WTC11 (cell line): ENCODE results near the gene CCDC6. TPM values are rescaled to one million over a fixed set of nuclear protein-coding genes. Genes with fewer than 3 reads are reported as not detected.

Experiments used
- ATAC-seq: fragments of 200-7000 bp; cut with Tn5 transposase; 2 replicates; pipeline ENCODE4 v1.10.0; 2021; ENCODE audit warnings: mild to moderate bottlenecking, moderate library complexity
- CTCF ChIA-PET: fragments of 300-600 bp; sonication (Branson Sonifier 250); formaldehyde crosslinking; loops from one replicate; lab custom pipeline; 2021; ENCODE audit warnings: antibody characterized with exemption; lab: Charles Lee
- POLR2A ChIA-PET: fragments of 350-600 bp; sonication (Branson Sonifier 250); formaldehyde crosslinking; loops from one replicate; lab custom pipeline; 2021; ENCODE audit warnings: antibody characterized with exemption; lab: Charles Lee
- DNase-seq: peaks from one replicate; pipeline ENCODE4 v3.0.0; 2021; ENCODE audit warnings: low spot score
- H3K27ac Mint-ChIP-seq: 2 replicates; pipeline ENCODE4 v1.8.0; 2021; ENCODE audit warnings: mixed read lengths
- H3K27me3 Mint-ChIP-seq: 2 replicates; pipeline ENCODE4 v1.8.0; 2021; ENCODE audit warnings: low read depth, mild to moderate bottlenecking, moderate library complexity, mixed read lengths
- H3K36me3 Mint-ChIP-seq: 2 replicates; pipeline ENCODE4 v1.8.0; 2021; ENCODE audit warnings: mixed read lengths
- H3K4me1 Mint-ChIP-seq: 2 replicates; pipeline ENCODE4 v1.8.0; 2022; ENCODE audit warnings: mixed read lengths
- H3K4me3 Mint-ChIP-seq: 2 replicates; pipeline ENCODE4 v1.8.0; 2021; ENCODE audit warnings: mild to moderate bottlenecking, moderate library complexity, mixed read lengths
- H3K9me3 Mint-ChIP-seq: 2 replicates; pipeline ENCODE4 v1.8.0; 2021; ENCODE audit warnings: mixed read lengths
- E2F4 ChIP-seq: sonication (generic); formaldehyde crosslinking; IDR thresholded peaks from 2 replicates; pipeline ENCODE4 v1.8.1; 2022; ENCODE audit warnings: low read depth, mild to moderate bottlenecking, moderate library complexity, missing genetic modification reagents, borderline replicate concordance
- FOXK1 ChIP-seq: sonication (generic); formaldehyde crosslinking; IDR thresholded peaks from 2 replicates; pipeline ENCODE4 v1.8.0; 2022; ENCODE audit warnings: mild to moderate bottlenecking, moderate library complexity, missing genetic modification reagents
- FOXP1 ChIP-seq: sonication (generic); formaldehyde crosslinking; IDR thresholded peaks from 2 replicates; pipeline ENCODE4 v1.8.0; 2022; ENCODE audit warnings: missing genetic modification reagents, mild to moderate bottlenecking, moderate library complexity, borderline replicate concordance
- GABPB1 ChIP-seq: sonication (generic); formaldehyde crosslinking; IDR thresholded peaks from 2 replicates; pipeline ENCODE4 v1.8.1; 2023; ENCODE audit warnings: mild to moderate bottlenecking, missing genetic modification reagents
- HMGA2 ChIP-seq: fragments of 250-450 bp; sonication (Bioruptor Pico); IDR thresholded peaks from 2 replicates; pipeline ENCODE4 v1.4.0; 2021; ENCODE audit warnings: mild to moderate bottlenecking, moderate library complexity
- IRF1 ChIP-seq: sonication (generic); formaldehyde crosslinking; IDR thresholded peaks from 2 replicates; pipeline ENCODE4 v1.8.0; 2023; ENCODE audit warnings: missing genetic modification reagents
- JUN ChIP-seq: sonication (generic); formaldehyde crosslinking; IDR thresholded peaks from 2 replicates; pipeline ENCODE4 v1.8.0; 2023; ENCODE audit warnings: mild to moderate bottlenecking, missing genetic modification reagents
- MAX ChIP-seq: sonication (generic); formaldehyde crosslinking; IDR thresholded peaks from 2 replicates; pipeline ENCODE4 v1.8.0; 2022; ENCODE audit warnings: mild to moderate bottlenecking, missing genetic modification reagents
- MXD4 ChIP-seq: fragments of 250-450 bp; sonication (Bioruptor Pico); IDR thresholded peaks from 2 replicates; pipeline ENCODE4 v1.8.0; 2021; ENCODE audit warnings: mild to moderate bottlenecking, moderate library complexity, borderline replicate concordance
- NFATC4 ChIP-seq: fragments of 250-450 bp; sonication (Bioruptor Pico); IDR thresholded peaks from 2 replicates; pipeline ENCODE4 v1.9.0; 2021; ENCODE audit warnings: mild to moderate bottlenecking
- NFE2L1 ChIP-seq: sonication (generic); formaldehyde crosslinking; IDR thresholded peaks from 2 replicates; pipeline ENCODE4 v1.8.1; 2023; ENCODE audit warnings: missing genetic modification reagents
- RORB ChIP-seq: fragments of 250-450 bp; sonication (Bioruptor Pico); IDR thresholded peaks from 2 replicates; pipeline ENCODE4 v1.9.0; 2021; ENCODE audit warnings: mild to moderate bottlenecking
- SOX15 ChIP-seq: fragments of 250-450 bp; sonication (Bioruptor Pico); IDR thresholded peaks from 2 replicates; pipeline ENCODE4 v1.9.0; 2021; ENCODE audit warnings: mild to moderate bottlenecking
- TEAD1 ChIP-seq: sonication (generic); formaldehyde crosslinking; IDR thresholded peaks from 2 replicates; pipeline ENCODE4 v1.8.0; 2022; ENCODE audit warnings: mild to moderate bottlenecking, missing genetic modification reagents
- TEAD4 ChIP-seq: sonication (generic); formaldehyde crosslinking; IDR thresholded peaks from 2 replicates; pipeline ENCODE4 v1.8.0; 2022; ENCODE audit warnings: mild to moderate bottlenecking, missing genetic modification reagents
- ZNF423 ChIP-seq: fragments of 250-450 bp; sonication (Bioruptor Pico); IDR thresholded peaks from 2 replicates; pipeline ENCODE4 v2.1.2; 2022; ENCODE audit warnings: mild to moderate bottlenecking, moderate library complexity
- total RNA-seq: library from RNA; stranded (reverse); gene quantifications from 3 replicates; pipeline ENCODE4 v1.2.3, GENCODE V29; 2021
- TF ChIP-seq, protein P1 (sequence below): fragments of 250-450 bp; sonication (Bioruptor Pico); IDR thresholded peaks from 2 replicates; pipeline ENCODE4 v1.9.0; 2021; ENCODE audit warnings: mild to moderate bottlenecking, borderline replicate concordance
- TF ChIP-seq, protein P2 (sequence below): sonication (generic); formaldehyde crosslinking; IDR thresholded peaks from 2 replicates; pipeline ENCODE4 v1.8.1; 2022; ENCODE audit warnings: mild to moderate bottlenecking, missing genetic modification reagents, moderate library complexity, borderline replicate concordance
- TF ChIP-seq, protein P3 (sequence below): sonication (generic); formaldehyde crosslinking; conservative IDR thresholded peaks from 2 replicates; pipeline ENCODE4 v1.8.1; 2022; ENCODE audit warnings: mild to moderate bottlenecking, missing genetic modification reagents
- TF ChIP-seq, protein P4 (sequence below): fragments of 200-600 bp; IDR thresholded peaks from 2 replicates; pipeline ENCODE4 v1.8.0; 2022; ENCODE audit warnings: antibody characterized with exemption
- TF ChIP-seq, protein P5 (sequence below): fragments of 250-450 bp; sonication (Bioruptor Pico); IDR thresholded peaks from 2 replicates; pipeline ENCODE4 v1.9.0; 2021; ENCODE audit warnings: mild to moderate bottlenecking

The CCDC6 gene
- total RNA-seq, 1 experiment from 2014 or later: 55.2 TPM

DNA sequence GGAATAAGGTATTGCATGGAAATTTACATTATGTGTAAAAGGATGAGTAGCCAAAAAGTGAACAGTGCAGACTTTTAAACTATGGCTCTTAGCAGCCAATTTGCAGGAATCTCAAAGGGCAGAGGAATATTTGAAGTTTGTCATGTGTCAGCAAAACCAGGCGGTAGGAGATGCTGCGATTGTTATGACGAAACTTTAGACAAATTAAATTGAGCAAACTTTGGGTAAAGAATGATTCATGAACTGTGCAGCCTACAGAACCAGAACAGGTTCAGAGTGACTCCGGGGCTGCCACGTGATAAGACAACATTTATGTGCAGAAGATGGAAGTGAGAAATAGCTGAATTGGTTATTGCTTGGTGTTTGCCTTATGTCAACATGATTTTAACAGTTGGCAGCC, 39.2 kb upstream of the CCDC6 start (continued):
- TF ChIP-seq, protein P1, sequence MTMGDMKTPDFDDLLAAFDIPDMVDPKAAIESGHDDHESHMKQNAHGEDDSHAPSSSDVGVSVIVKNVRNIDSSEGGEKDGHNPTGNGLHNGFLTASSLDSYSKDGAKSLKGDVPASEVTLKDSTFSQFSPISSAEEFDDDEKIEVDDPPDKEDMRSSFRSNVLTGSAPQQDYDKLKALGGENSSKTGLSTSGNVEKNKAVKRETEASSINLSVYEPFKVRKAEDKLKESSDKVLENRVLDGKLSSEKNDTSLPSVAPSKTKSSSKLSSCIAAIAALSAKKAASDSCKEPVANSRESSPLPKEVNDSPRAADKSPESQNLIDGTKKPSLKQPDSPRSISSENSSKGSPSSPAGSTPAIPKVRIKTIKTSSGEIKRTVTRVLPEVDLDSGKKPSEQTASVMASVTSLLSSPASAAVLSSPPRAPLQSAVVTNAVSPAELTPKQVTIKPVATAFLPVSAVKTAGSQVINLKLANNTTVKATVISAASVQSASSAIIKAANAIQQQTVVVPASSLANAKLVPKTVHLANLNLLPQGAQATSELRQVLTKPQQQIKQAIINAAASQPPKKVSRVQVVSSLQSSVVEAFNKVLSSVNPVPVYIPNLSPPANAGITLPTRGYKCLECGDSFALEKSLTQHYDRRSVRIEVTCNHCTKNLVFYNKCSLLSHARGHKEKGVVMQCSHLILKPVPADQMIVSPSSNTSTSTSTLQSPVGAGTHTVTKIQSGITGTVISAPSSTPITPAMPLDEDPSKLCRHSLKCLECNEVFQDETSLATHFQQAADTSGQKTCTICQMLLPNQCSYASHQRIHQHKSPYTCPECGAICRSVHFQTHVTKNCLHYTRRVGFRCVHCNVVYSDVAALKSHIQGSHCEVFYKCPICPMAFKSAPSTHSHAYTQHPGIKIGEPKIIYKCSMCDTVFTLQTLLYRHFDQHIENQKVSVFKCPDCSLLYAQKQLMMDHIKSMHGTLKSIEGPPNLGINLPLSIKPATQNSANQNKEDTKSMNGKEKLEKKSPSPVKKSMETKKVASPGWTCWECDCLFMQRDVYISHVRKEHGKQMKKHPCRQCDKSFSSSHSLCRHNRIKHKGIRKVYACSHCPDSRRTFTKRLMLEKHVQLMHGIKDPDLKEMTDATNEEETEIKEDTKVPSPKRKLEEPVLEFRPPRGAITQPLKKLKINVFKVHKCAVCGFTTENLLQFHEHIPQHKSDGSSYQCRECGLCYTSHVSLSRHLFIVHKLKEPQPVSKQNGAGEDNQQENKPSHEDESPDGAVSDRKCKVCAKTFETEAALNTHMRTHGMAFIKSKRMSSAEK (CRISPR knock-in tag): no peak
- no peak for TF ChIP-seq HMGA2
- TF ChIP-seq, protein P2, sequence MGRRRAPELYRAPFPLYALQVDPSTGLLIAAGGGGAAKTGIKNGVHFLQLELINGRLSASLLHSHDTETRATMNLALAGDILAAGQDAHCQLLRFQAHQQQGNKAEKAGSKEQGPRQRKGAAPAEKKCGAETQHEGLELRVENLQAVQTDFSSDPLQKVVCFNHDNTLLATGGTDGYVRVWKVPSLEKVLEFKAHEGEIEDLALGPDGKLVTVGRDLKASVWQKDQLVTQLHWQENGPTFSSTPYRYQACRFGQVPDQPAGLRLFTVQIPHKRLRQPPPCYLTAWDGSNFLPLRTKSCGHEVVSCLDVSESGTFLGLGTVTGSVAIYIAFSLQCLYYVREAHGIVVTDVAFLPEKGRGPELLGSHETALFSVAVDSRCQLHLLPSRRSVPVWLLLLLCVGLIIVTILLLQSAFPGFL (CRISPR knock-in tag): no peak
- no peak for TF ChIP-seq MXD4
- no peak for TF ChIP-seq ZNF423
- TF ChIP-seq TEAD1 (CRISPR knock-in tag): no peak
- TF ChIP-seq, protein P3, sequence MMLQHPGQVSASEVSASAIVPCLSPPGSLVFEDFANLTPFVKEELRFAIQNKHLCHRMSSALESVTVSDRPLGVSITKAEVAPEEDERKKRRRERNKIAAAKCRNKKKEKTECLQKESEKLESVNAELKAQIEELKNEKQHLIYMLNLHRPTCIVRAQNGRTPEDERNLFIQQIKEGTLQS (CRISPR knock-in tag): no peak
- TF ChIP-seq IRF1 (CRISPR knock-in tag): no peak
- no peak for TF ChIP-seq TEAD4 (CRISPR knock-in tag)
- TF ChIP-seq JUN (CRISPR knock-in tag): no peak
- TF ChIP-seq, protein P4, sequence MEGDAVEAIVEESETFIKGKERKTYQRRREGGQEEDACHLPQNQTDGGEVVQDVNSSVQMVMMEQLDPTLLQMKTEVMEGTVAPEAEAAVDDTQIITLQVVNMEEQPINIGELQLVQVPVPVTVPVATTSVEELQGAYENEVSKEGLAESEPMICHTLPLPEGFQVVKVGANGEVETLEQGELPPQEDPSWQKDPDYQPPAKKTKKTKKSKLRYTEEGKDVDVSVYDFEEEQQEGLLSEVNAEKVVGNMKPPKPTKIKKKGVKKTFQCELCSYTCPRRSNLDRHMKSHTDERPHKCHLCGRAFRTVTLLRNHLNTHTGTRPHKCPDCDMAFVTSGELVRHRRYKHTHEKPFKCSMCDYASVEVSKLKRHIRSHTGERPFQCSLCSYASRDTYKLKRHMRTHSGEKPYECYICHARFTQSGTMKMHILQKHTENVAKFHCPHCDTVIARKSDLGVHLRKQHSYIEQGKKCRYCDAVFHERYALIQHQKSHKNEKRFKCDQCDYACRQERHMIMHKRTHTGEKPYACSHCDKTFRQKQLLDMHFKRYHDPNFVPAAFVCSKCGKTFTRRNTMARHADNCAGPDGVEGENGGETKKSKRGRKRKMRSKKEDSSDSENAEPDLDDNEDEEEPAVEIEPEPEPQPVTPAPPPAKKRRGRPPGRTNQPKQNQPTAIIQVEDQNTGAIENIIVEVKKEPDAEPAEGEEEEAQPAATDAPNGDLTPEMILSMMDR: no peak
- TF ChIP-seq NFE2L1 (CRISPR knock-in tag): no peak
- TF ChIP-seq MAX: no peak
- no peak for TF ChIP-seq FOXP1 (CRISPR knock-in tag)

- no peak for ATAC-seq
- no peaks in the 10 kb centered on the region for H3K27me3 Mint-ChIP-seq
- CTCF ChIA-PET: no interaction called here
- DNase-seq: no peak
- H3K36me3 Mint-ChIP-seq: no peaks in the 10 kb centered on the region
- TF ChIP-seq FOXK1: no peak
- no peak for TF ChIP-seq E2F4 (CRISPR knock-in tag)
- TF ChIP-seq, protein P1 (CRISPR knock-in tag): no peak
- no peak for TF ChIP-seq RORB (CRISPR knock-in tag)
- TF ChIP-seq, protein P5, sequence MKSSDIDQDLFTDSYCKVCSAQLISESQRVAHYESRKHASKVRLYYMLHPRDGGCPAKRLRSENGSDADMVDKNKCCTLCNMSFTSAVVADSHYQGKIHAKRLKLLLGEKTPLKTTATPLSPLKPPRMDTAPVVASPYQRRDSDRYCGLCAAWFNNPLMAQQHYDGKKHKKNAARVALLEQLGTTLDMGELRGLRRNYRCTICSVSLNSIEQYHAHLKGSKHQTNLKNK (CRISPR knock-in tag): no peak
- TF ChIP-seq GABPB1 (CRISPR knock-in tag): no peak
- TF ChIP-seq SOX15 (CRISPR knock-in tag): no peak
- TF ChIP-seq TEAD4 (CRISPR knock-in tag): no peak
- TF ChIP-seq HMGA2: no peak
- TF ChIP-seq NFATC4 (CRISPR knock-in tag): no peak
- H3K9me3 Mint-ChIP-seq: no peaks in the 10 kb centered on the region
- H3K4me1 Mint-ChIP-seq: peaks cover 24% of the 10 kb centered on the region
- no peak overlapping the region for H3K27ac Mint-ChIP-seq
- POLR2A ChIA-PET: interaction anchor here (0.5 kb wide), 1 partner anchor 28 kb away, joined by 5 read pairs; no protein-coding TSS in a partner anchor
- H3K4me3 Mint-ChIP-seq: no peak overlapping the region
These were observed 38.1 kb upstream of the CCDC6 start for GRCh38 chr10:59944339-59944935.
